ENCODE measurements around the gene UTP20.

DNA sequence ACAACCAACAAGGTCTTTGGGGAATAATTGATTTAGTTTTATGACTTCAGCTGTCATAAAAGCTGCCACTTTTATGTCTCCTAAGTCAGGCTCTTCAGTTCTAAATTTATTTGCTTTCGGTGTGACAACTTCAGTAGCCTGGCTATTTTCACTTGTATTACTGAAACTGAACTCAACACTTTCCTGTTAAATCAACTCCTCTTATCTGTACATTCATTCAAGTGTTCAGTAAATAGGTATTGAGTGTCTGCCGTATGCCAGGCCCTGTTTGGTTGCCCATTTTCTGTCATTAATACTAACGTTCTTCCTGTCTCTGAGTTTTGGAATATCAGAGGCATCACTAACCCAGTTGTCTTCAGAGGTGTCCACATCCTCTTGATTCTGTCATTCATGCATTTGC is 7.5 kb downstream of the UTP20 start:
- TF ChIP-seq FOSL2 (IDR thresholded peaks at IDR 0.05) (no peak), FOSL2 (CRISPR knock-in tag; IDR thresholded peaks at IDR 0.05) (no peak), KDM5A (IDR thresholded peaks at IDR 0.05) (no peak), HOXA7 (CRISPR knock-in tag; IDR thresholded peaks at IDR 0.05) (no peak)
- TF ChIP-seq, protein P1, sequence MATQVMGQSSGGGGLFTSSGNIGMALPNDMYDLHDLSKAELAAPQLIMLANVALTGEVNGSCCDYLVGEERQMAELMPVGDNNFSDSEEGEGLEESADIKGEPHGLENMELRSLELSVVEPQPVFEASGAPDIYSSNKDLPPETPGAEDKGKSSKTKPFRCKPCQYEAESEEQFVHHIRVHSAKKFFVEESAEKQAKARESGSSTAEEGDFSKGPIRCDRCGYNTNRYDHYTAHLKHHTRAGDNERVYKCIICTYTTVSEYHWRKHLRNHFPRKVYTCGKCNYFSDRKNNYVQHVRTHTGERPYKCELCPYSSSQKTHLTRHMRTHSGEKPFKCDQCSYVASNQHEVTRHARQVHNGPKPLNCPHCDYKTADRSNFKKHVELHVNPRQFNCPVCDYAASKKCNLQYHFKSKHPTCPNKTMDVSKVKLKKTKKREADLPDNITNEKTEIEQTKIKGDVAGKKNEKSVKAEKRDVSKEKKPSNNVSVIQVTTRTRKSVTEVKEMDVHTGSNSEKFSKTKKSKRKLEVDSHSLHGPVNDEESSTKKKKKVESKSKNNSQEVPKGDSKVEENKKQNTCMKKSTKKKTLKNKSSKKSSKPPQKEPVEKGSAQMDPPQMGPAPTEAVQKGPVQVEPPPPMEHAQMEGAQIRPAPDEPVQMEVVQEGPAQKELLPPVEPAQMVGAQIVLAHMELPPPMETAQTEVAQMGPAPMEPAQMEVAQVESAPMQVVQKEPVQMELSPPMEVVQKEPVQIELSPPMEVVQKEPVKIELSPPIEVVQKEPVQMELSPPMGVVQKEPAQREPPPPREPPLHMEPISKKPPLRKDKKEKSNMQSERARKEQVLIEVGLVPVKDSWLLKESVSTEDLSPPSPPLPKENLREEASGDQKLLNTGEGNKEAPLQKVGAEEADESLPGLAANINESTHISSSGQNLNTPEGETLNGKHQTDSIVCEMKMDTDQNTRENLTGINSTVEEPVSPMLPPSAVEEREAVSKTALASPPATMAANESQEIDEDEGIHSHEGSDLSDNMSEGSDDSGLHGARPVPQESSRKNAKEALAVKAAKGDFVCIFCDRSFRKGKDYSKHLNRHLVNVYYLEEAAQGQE (IDR thresholded peaks at IDR 0.05): no peak
- TF ChIP-seq, protein P2, sequence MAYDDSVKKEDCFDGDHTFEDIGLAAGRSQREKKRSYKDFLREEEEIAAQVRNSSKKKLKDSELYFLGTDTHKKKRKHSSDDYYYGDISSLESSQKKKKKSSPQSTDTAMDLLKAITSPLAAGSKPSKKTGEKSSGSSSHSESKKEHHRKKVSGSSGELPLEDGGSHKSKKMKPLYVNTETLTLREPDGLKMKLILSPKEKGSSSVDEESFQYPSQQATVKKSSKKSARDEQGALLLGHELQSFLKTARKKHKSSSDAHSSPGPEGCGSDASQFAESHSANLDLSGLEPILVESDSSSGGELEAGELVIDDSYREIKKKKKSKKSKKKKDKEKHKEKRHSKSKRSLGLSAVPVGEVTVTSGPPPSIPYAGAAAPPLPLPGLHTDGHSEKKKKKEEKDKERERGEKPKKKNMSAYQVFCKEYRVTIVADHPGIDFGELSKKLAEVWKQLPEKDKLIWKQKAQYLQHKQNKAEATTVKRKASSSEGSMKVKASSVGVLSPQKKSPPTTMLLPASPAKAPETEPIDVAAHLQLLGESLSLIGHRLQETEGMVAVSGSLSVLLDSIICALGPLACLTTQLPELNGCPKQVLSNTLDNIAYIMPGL (CRISPR knock-in tag; IDR thresholded peaks at IDR 0.05; ENCODE audit: borderline replicate concordance): no peak
